K562 (cell line): ENCODE measurements around the gene EXOC3L2. TPM values are rescaled to one million over a fixed set of nuclear protein-coding genes. Genes with fewer than 3 reads are reported as not detected.

ENCODE experiments used
- ATAC-seq: fragments of 200-7000 bp; cut with Tn5 transposase; 3 replicates; pipeline ENCODE4 v1.9.1; 2020; ENCODE audit warnings: moderate library complexity
- Bru-seq: library from RNA; stranded (reverse); fragments of 400-500 nt; gene quantifications from one replicate; lab custom pipeline; 2021; lab: Mats Ljungman, UMichigan
- BruChase-seq, 2 experiments: library from RNA; stranded (reverse); fragments of 400-500 nt; gene quantifications; one replicate each; lab custom pipeline; 2021; lab: Mats Ljungman, UMichigan
- BruUV-seq: library from RNA; stranded (reverse); fragments of 400-500 nt; replicated peaks from 2 replicates; lab custom pipeline; 2021; lab: Mats Ljungman, UMichigan
- CTCF ChIA-PET: fragments of 300-600 bp; formaldehyde crosslinking; extraction: SDS; loops from one replicate; lab custom pipeline; 2021; ENCODE audit warnings: low intra/inter-chr PET ratio; lab: Yijun Ruan, JAX
- POLR2A ChIA-PET: fragments of 300-600, 350-650 bp; sonication (Branson Sonifier 250); formaldehyde crosslinking; extraction: SDS; loops from one replicate; lab custom pipeline; 2021; ENCODE audit warnings: antibody characterized with exemption, inconsistent platforms; lab: Yijun Ruan, JAX
- DNase-seq, 4 experiments: peaks; one replicate each; pipeline versions ENCODE4 v3.0.0 to v3.0.0-alpha.2; 2011 to 2018; ENCODE audit warnings: low spot score in 3 of 4, mixed read lengths in 3 of 4; ENCODE audit errors: extremely low read depth in 1 of 4
- FAIRE-seq: peaks from 2 replicates; lab custom pipeline; 2011; peaks lifted over from hg19 to GRCh38; lab: Jason Lieb, UNC
- H2AFZ ChIP-seq: 2 replicates; pipeline ENCODE4 v1.6.0; 2011; ENCODE audit warnings: low read depth, low read length, control low read depth, inconsistent platforms
- H3K27ac ChIP-seq: fragments of 200-600 bp; 3 replicates; pipeline ENCODE4 v1.8.0; 2011; ENCODE audit warnings: low read depth, mild to moderate bottlenecking, control low read depth, inconsistent platforms, low read length, moderate library complexity, mixed read lengths; ENCODE audit errors: extremely low read depth
- H3K27me3 ChIP-seq, 2 experiments: fragments of 300-600 bp in 1 of 2; 2 replicates in 1 of 2; 3 replicates in 1 of 2; pipeline versions ENCODE4 v1.6.0 to v1.8.0; 2011; ENCODE audit warnings: inconsistent platforms in 2 of 2, low read length in 2 of 2, mild to moderate bottlenecking in 1 of 2, mixed read lengths in 1 of 2, moderate library complexity in 1 of 2; ENCODE audit not compliant: control insufficient read depth in 2 of 2, insufficient read depth in 2 of 2
- H3K36me3 ChIP-seq: fragments of 300-600 bp; 3 replicates; pipeline ENCODE4 v1.8.0; 2011; ENCODE audit warnings: mild to moderate bottlenecking, low read length, inconsistent platforms; ENCODE audit not compliant: control insufficient read depth, insufficient read depth
- H3K4me1 ChIP-seq, 2 experiments: fragments of 200-600 bp in 1 of 2; replicated peaks in 1 of 2; 2 replicates in 1 of 2; 3 replicates in 1 of 2; pipeline versions ENCODE4 v1.5.1 to v1.8.0; 2011; ENCODE audit warnings: inconsistent platforms in 2 of 2, low read length in 2 of 2, mild to moderate bottlenecking in 1 of 2, mixed read lengths in 1 of 2, moderate library complexity in 1 of 2; ENCODE audit not compliant: control insufficient read depth in 2 of 2, insufficient read depth in 2 of 2
- H3K4me2 ChIP-seq: 2 replicates; pipeline ENCODE4 v1.6.1; 2011; ENCODE audit warnings: low read length, control low read depth, inconsistent platforms, mixed read lengths; ENCODE audit not compliant: insufficient read depth
- H3K4me3 ChIP-seq: fragments of 200-600 bp; sonication (generic), shearing (Covaris generic); 2 replicates; pipeline ENCODE4 v1.5.1; 2016; ENCODE audit warnings: control low read depth, inconsistent platforms
- H3K79me2 ChIP-seq: fragments of 200-600 bp; 3 replicates; pipeline ENCODE4 v1.8.0; 2011; ENCODE audit warnings: low read length, inconsistent platforms; ENCODE audit not compliant: control insufficient read depth, insufficient read depth
- H3K9ac ChIP-seq, 2 experiments: 2 replicates each; pipeline versions ENCODE4 v1.6.0 to v1.6.1; 2011; ENCODE audit warnings: low read depth in 2 of 2, low read length in 2 of 2, control low read depth in 1 of 2, inconsistent platforms in 1 of 2, mild to moderate bottlenecking in 1 of 2, mixed read lengths in 1 of 2; ENCODE audit not compliant: insufficient read depth in 1 of 2
- H3K9me1 ChIP-seq: one replicate; pipeline ENCODE4 v1.6.0; 2011; ENCODE audit warnings: inconsistent platforms, mild to moderate bottlenecking, low read length, moderate library complexity; ENCODE audit not compliant: control insufficient read depth, insufficient read depth
- H3K9me3 ChIP-seq: replicated peaks from 2 replicates; pipeline ENCODE4 v1.5.1; 2011; ENCODE audit warnings: low read depth, low read length, inconsistent platforms; ENCODE audit not compliant: control insufficient read depth, insufficient read depth
- H4K20me1 ChIP-seq: replicated peaks from 2 replicates; pipeline ENCODE4 v1.6.1; 2011; ENCODE audit warnings: low read length, inconsistent platforms, mixed read lengths; ENCODE audit not compliant: control insufficient read depth, insufficient read depth
- ADNP ChIP-seq: fragments of 200-800 bp; sonication (Bioruptor generic); IDR thresholded peaks from 2 replicates; pipeline ENCODE4 v1.6.1; 2016; ENCODE audit warnings: missing genetic modification characterization, missing compliant biosample characterization
- CBFA2T2 ChIP-seq: fragments of 450-650 bp; conservative IDR thresholded peaks from 2 replicates; pipeline ENCODE4 v1.6.1; 2017; ENCODE audit warnings: mild to moderate bottlenecking
- CEBPG ChIP-seq, 3 experiments: fragments of 200-800 bp in 1 of 3; sonication (Bioruptor generic) in 1 of 3; sonication (generic) in 1 of 3; formaldehyde crosslinking in 1 of 3; IDR thresholded peaks in 2 of 3; conservative IDR thresholded peaks in 1 of 3; 2 replicates each; pipeline versions ENCODE4 v1.6.1 to v1.8.0; 2016 to 2022; ENCODE audit warnings: missing compliant biosample characterization in 2 of 3, missing genetic modification characterization in 2 of 3, mild to moderate bottlenecking in 1 of 3, missing genetic modification reagents in 1 of 3
- CREB3 ChIP-seq: fragments of 450-650 bp; conservative IDR thresholded peaks from 2 replicates; pipeline ENCODE4 v1.6.1; 2016; ENCODE audit warnings: missing genetic modification characterization, low read depth, mild to moderate bottlenecking, missing compliant biosample characterization, moderate library complexity
- CREM ChIP-seq: IDR thresholded peaks from 2 replicates; pipeline ENCODE4 v1.6.1; 2014; ENCODE audit warnings: antibody characterized with exemption, low read depth
- HDAC2 ChIP-seq: fragments of 450-650 bp; IDR thresholded peaks from 2 replicates; pipeline ENCODE4 v1.6.1; 2016; ENCODE audit warnings: mild to moderate bottlenecking
- MEIS2 ChIP-seq: fragments of 450-650 bp; IDR thresholded peaks from 2 replicates; pipeline ENCODE4 v1.6.1; 2014; ENCODE audit warnings: mild to moderate bottlenecking; ENCODE audit not compliant: partially characterized antibody
- NCOR1 ChIP-seq: fragments of 450-650 bp; IDR thresholded peaks from 2 replicates; pipeline ENCODE4 v1.6.1; 2016; ENCODE audit warnings: mild to moderate bottlenecking, moderate library complexity
- POLR2A ChIP-seq: fragments of 450-650 bp; conservative IDR thresholded peaks from 2 replicates; pipeline ENCODE4 v1.6.1; 2016
- POLR2G ChIP-seq: fragments of 200-400 bp; formaldehyde crosslinking; IDR thresholded peaks from 2 replicates; pipeline ENCODE4 v1.6.1; 2017; ENCODE audit warnings: low read depth, mild to moderate bottlenecking, antibody characterized with exemption, low read length, moderate library complexity
- RBFOX2 ChIP-seq: fragments of 200-400 bp; formaldehyde crosslinking; IDR thresholded peaks from 2 replicates; pipeline ENCODE4 v1.6.1; 2017; ENCODE audit warnings: low read depth, mild to moderate bottlenecking, low read length, moderate library complexity
- SAFB2 ChIP-seq: fragments of 200-400 bp; formaldehyde crosslinking; IDR thresholded peaks from 2 replicates; pipeline ENCODE4 v1.6.1; 2018; ENCODE audit warnings: borderline replicate concordance, low read length, low read depth, moderate library complexity; ENCODE audit not compliant: severe bottlenecking
- SIN3A ChIP-seq, 2 experiments: fragments of 150-350 bp in 1 of 2; IDR thresholded peaks; 2 replicates each; pipeline ENCODE4 v1.6.1; 2011 to 2016; ENCODE audit warnings: borderline replicate concordance in 2 of 2, low read depth in 2 of 2, low read length in 2 of 2, mild to moderate bottlenecking in 2 of 2, moderate library complexity in 2 of 2; ENCODE audit not compliant: control insufficient read depth in 1 of 2
- SUPT5H ChIP-seq: fragments of 450-650 bp; IDR thresholded peaks from 2 replicates; pipeline ENCODE4 v1.6.1; 2016
- TAF7 ChIP-seq: fragments of 450-650 bp; IDR thresholded peaks from 2 replicates; pipeline ENCODE4 v1.6.1; 2016; ENCODE audit warnings: missing genetic modification characterization, missing compliant biosample characterization
- ZNF197 ChIP-seq: fragments of 200-800 bp; sonication (Bioruptor generic); IDR thresholded peaks from 2 replicates; pipeline ENCODE4 v1.6.1; 2016; ENCODE audit warnings: low read depth, missing genetic modification characterization, missing compliant biosample characterization
- WGBS: fragments of 100-300 bp; shearing (Covaris generic); methylation state at CpG from one replicate; pipeline ENCODE4 v1.1.6; 2016; ENCODE audit warnings: low coverage, mixed read lengths; ENCODE audit not compliant: insufficient coverage; ENCODE audit errors: missing lambda C conversion rate; 5-methylcytosine and 5-hydroxymethylcytosine counted together
- in situ Hi-C: fragments of 300-500 bp; cut with MboI; formaldehyde crosslinking; loops from 4 replicates; pipeline ENCODE4 v1.15.0; 2018; ENCODE audit warnings: inconsistent platforms, mixed read lengths
- intact Hi-C: fragments of 100-400 bp; cut with micrococcal nuclease; formaldehyde crosslinking; loops from 2 replicates; pipeline ENCODE4 v1.14.2; 2022
- long read RNA-seq, 3 experiments: library from polyadenylated mRNA in 2 of 3; library from RNA in 1 of 3; unstranded in 2 of 3; stranded (forward) in 1 of 3; transcript quantifications; one replicate each; pipeline ENCODE4 v2.0.0, GENCODE V29; 2019 to 2022
- polyA minus RNA-seq, 3 experiments: library from RNA; depleted of rRNA, polyadenylated mRNA; stranded (reverse); fragments of >200 nt; gene quantifications; 2 replicates each; pipeline ENCODE4 v1.2.3, GENCODE V29; 2011
- polyA plus RNA-seq, 8 experiments: library from polyadenylated mRNA; depleted of rRNA in 4 of 8; stranded (reverse) in 5 of 8; unstranded in 3 of 8; fragments of >200 nt; fragmentation: Nextera tagmentation in 2 of 8; fragmentation: Illumina TruSeq in 1 of 8; extraction: Ambion mirVana in 2 of 8; extraction: Trizol in 1 of 8; gene quantifications; 2 replicates each; pipeline versions ENCODE4 v1.2.1 to v1.2.3, GENCODE V29; 2011 to 2014; ENCODE audit warnings: inconsistent platforms in 1 of 8, missing spikeins in 1 of 8
- total RNA-seq, 7 experiments: library from RNA; depleted of rRNA in 6 of 7; stranded (reverse); fragments of >200 nt in 6 of 7; fragmentation: Illumina TruSeq in 2 of 7; extraction: Trizol in 2 of 7; gene quantifications; 2 replicates each; pipeline versions ENCODE4 v1.2.1 to v1.2.3, GENCODE V29; 2011 to 2021; ENCODE audit warnings: low replicate concordance in 1 of 7

The EXOC3L2 gene
- 2.7 and 12.8 TPM in 2 replicates for total RNA-seq (2011; cell fraction: chromatin; rRNA removed; ENCODE audit: low replicate concordance)
- 14.5 and 16.8 TPM in 2 replicates for total RNA-seq (2011; cell fraction: nucleolus; rRNA removed)
- total RNA-seq (2011; cell fraction: nucleoplasm; rRNA removed), result 5.2 and 5.7 TPM in 2 replicates
- total RNA-seq (2014; rRNA removed) (12.3 and 13.3 TPM in 2 replicates), total RNA-seq (2014; rRNA removed; fragmentation: Illumina TruSeq; extraction: Trizol) (0.96 and 1.3 TPM in 2 replicates), total RNA-seq (2015; rRNA removed; fragmentation: Illumina TruSeq; extraction: Trizol) (2.0 and 2.1 TPM in 2 replicates), total RNA-seq (2021) (15.5 and 19.0 TPM in 2 replicates), polyA plus RNA-seq (2011; rRNA removed) (3.1 and 6.0 TPM in 2 replicates), polyA plus RNA-seq (2014; fragmentation: Illumina TruSeq; extraction: Trizol) (2.4 and 7.8 TPM in 2 replicates), polyA plus RNA-seq (2014; fragmentation: Nextera tagmentation; extraction: Ambion mirVana) (under 1 TPM; 0.31 to 0.34 TPM), polyA plus RNA-seq (2014; rRNA removed) (6.1 and 6.7 TPM in 2 replicates), polyA minus RNA-seq (2011; rRNA and poly(A)+ RNA removed) (0.96 and 2.0 TPM in 2 replicates), Bru-seq, nascent RNA (percentile 46 among the genes with signal in this experiment), BruChase-seq, experiment 1, labeled RNA remaining after a 2-hour chase (percentile 44 among the genes with signal in this experiment), BruChase-seq, experiment 2, labeled RNA remaining after a 6-hour chase (percentile 46 among the genes with signal in this experiment)
- polyA plus RNA-seq (2011; cell fraction: cytosol; rRNA removed), result 4.1 and 21.2 TPM in 2 replicates
- polyA plus RNA-seq (2011; cell fraction: nucleus; rRNA removed), result 7.5 and 31.6 TPM in 2 replicates
- 14.4 and 19.7 TPM in 2 replicates for polyA plus RNA-seq (2012)
- 10.7 and 11.2 TPM in 2 replicates for polyA minus RNA-seq (2011; cell fraction: cytosol; rRNA and poly(A)+ RNA removed)
- 4.7 and 8.8 TPM in 2 replicates for polyA minus RNA-seq (2011; cell fraction: nucleus; rRNA and poly(A)+ RNA removed)
- long read RNA-seq, experiment 1, transcript EXOC3L2-202 (12 exons, 2,964 nt), result major isoform, 11 of 41 reads
- long read RNA-seq, experiment 1, partial matches to known transcripts, result 21 of 41 reads
- long read RNA-seq, experiment 1, other reads (novel, unspliced or antisense), result 9 of 41 reads
- long read RNA-seq, experiment 2, transcript EXOC3L2-202 (12 exons, 2,964 nt), result major isoform, 6 of 30 reads
- long read RNA-seq, experiment 2, partial matches to known transcripts, result 18 of 30 reads
- long read RNA-seq, experiment 2, other reads (novel, unspliced or antisense), result 5 of 30 reads
- long read RNA-seq, experiment 3, partial matches to known transcripts, result 2 of 4 reads
- long read RNA-seq, experiment 3, other reads (novel, unspliced or antisense), result 1 of 4 reads

GRCh38 chr19:45245334-45245787 is at the start of gene EXOC3L2:
Gene EXOC3L2, minus strand, starts transcription at chr19:45245407. Its CDS starts 6,362 bp downstream, at chr19:45239045.
- no peaks in the 10 kb centered on the region for H4K20me1 ChIP-seq
- peak within 1 kb of the TSS; percentile 76 for H3K4me2 ChIP-seq
- H3K9me3 ChIP-seq, result no peaks in the 10 kb centered on the region
- H3K27ac ChIP-seq, result peak within 1 kb of the TSS; percentile 42
- H3K4me3 ChIP-seq, result peak within 1 kb of the TSS; percentile 29
- intact Hi-C loops, result loop anchor here (10.0 kb wide), 1 partner anchor 231 kb away; no protein-coding TSS in a partner anchor
- peak; percentile 15 for FAIRE-seq
- H3K9ac ChIP-seq, result peak within 1 kb of the TSS; percentile 50 to 90
- ChIA-PET CTCF (no interaction called here), POLR2A (interaction anchor here (1.2 to 1.9 kb wide), 3 partner anchors 8 to 67 kb away, joined by 3 to 6 read pairs (median 3); partner anchors contain the start of genes BLOC1S3 and TRAPPC6A)
- H3K9me1 ChIP-seq, result no peaks in the 10 kb centered on the region
- peak within 1 kb of the TSS; percentile 52 for H2AFZ ChIP-seq
- no TSS peak for BruUV-seq
- whole genome bisulfite sequencing, result 8% methylated on average over 17 of the region's 17 CpGs
- H3K79me2 ChIP-seq, result peaks cover 29% of the 10 kb centered on the region
- in situ Hi-C loops, result no loop called here
- peak; percentile 80 for ATAC-seq
- H3K27me3 ChIP-seq, result no peaks in the 10 kb centered on the region
- H3K36me3 ChIP-seq, result no peaks in the 10 kb centered on the region
- peaks cover 42 to 63% of the 10 kb centered on the region in 2 experiments for H3K4me1 ChIP-seq
- peak; percentile 70 to 92 (median 80) for DNase-seq
- 0 out of 4 replicates have a peak, but pooled peaks of 1 of the 2 experiments have one; percentile 35 for TF ChIP-seq SIN3A (IDR thresholded peaks at IDR 0.05; ENCODE audit: borderline replicate concordance in 2 of 2, control insufficient read depth in 1 of 2, low read depth in 2 of 2, low read length in 2 of 2)
- TF ChIP-seq POLR2A, result 0 out of 2 replicates have a peak, but pooled peaks have one; percentile 49
- no peak for TF ChIP-seq MEIS2
- TF ChIP-seq CREB3, result no peak
- TF ChIP-seq RBFOX2, result peak; percentile 58
- no peak for TF ChIP-seq CEBPG (CRISPR knock-in tag; IDR thresholded peaks at IDR 0.05)
- no peak for TF ChIP-seq CEBPG (tag; conservative IDR thresholded peaks at IDR 0.05 in 1 of 2, IDR thresholded peaks at IDR 0.05 in 1 of 2)
- 0 out of 2 replicates have a peak, but pooled peaks have one; percentile 60 for TF ChIP-seq ADNP (tag)
- TF ChIP-seq CREM, result 0 out of 2 replicates have a peak, but pooled peaks have one; percentile 47
- TF ChIP-seq CBFA2T2, result peak; percentile 27; the same call in 1 of the 2 replicates
- 0 out of 2 replicates have a peak, but pooled peaks have one; percentile 27 for TF ChIP-seq SUPT5H
- peak; percentile 50 for TF ChIP-seq NCOR1
- TF ChIP-seq ZNF197 (CRISPR knock-in tag), result no peak
- no peak for TF ChIP-seq TAF7 (tag)
- no peak for TF ChIP-seq SAFB2
- peak; percentile 59 for TF ChIP-seq POLR2G
- no peak for TF ChIP-seq HDAC2
